ENCODE measurements around the gene PLAGL1. TPM values are rescaled to one million over a fixed set of nuclear protein-coding genes. Genes with fewer than 3 reads are reported as not detected.

Gene PLAGL1
- total RNA-seq, 4 donors from 2014 or later = 23.2 to 30.0 (median 29.6) TPM

Small RNAs within 50 kb of the gene (small RNA-seq; reads per million reads assigned to genes)
- gene RF02143 = not detected

Other genes with a start within 250 kb of the PLAGL1 start
- 10 to 100 TPM; 16.4 to 33.0 (median 22.8) TPM for gene LTV1, start 164.9 kb downstream of the PLAGL1 start, total RNA-seq
- 1 to 10 TPM in 1 of 4 donors, not detected in 3; 1.2 TPM for gene ZC2HC1B, start 143.8 kb downstream of the PLAGL1 start, total RNA-seq
- 100 to 1,000 TPM in 3 of 4 donors, 10 to 100 TPM in 1; 99.8 to 155 (median 118) TPM for gene SF3B5, start 87.3 kb upstream of the PLAGL1 start, total RNA-seq
- gene STX11, start 142.3 kb upstream of the PLAGL1 start, total RNA-seq = 10 to 100 TPM in 3 of 4 donors, 1 to 10 TPM in 1; 5.3 to 24.3 (median 12.5) TPM

Measured in tibial nerve (tissue), 4 donors.